K562 (cell line): ENCODE results near the gene LMO7. TPM values are rescaled to one million over a fixed set of nuclear protein-coding genes. Genes with fewer than 3 reads are reported as not detected.

Experiments used
- ATAC-seq: fragments of 200-7000 bp; cut with Tn5 transposase; 3 replicates; pipeline ENCODE4 v1.9.1; 2020; ENCODE audit warnings: moderate library complexity
- BruUV-seq: library from RNA; stranded (reverse); fragments of 400-500 nt; replicated peaks from 2 replicates; lab custom pipeline; 2021; lab: Mats Ljungman, UMichigan
- CTCF ChIA-PET: fragments of 300-600 bp; formaldehyde crosslinking; extraction: SDS; loops from one replicate; lab custom pipeline; 2021; ENCODE audit warnings: low intra/inter-chr PET ratio; lab: Yijun Ruan, JAX
- POLR2A ChIA-PET: fragments of 300-600, 350-650 bp; sonication (Branson Sonifier 250); formaldehyde crosslinking; extraction: SDS; loops from one replicate; lab custom pipeline; 2021; ENCODE audit warnings: antibody characterized with exemption, inconsistent platforms; lab: Yijun Ruan, JAX
- DNase-seq, 4 experiments: peaks; one replicate each; pipeline versions ENCODE4 v3.0.0 to v3.0.0-alpha.2; 2011 to 2018; ENCODE audit warnings: low spot score in 3 of 4, mixed read lengths in 3 of 4; ENCODE audit errors: extremely low read depth in 1 of 4
- FAIRE-seq: peaks from 2 replicates; lab custom pipeline; 2011; peaks lifted over from hg19 to GRCh38; lab: Jason Lieb, UNC
- H2AFZ ChIP-seq: 2 replicates; pipeline ENCODE4 v1.6.0; 2011; ENCODE audit warnings: low read depth, low read length, control low read depth, inconsistent platforms
- H3K27ac ChIP-seq: fragments of 200-600 bp; 3 replicates; pipeline ENCODE4 v1.8.0; 2011; ENCODE audit warnings: low read depth, mild to moderate bottlenecking, control low read depth, inconsistent platforms, low read length, moderate library complexity, mixed read lengths; ENCODE audit errors: extremely low read depth
- H3K27me3 ChIP-seq, 2 experiments: fragments of 300-600 bp in 1 of 2; 2 replicates in 1 of 2; 3 replicates in 1 of 2; pipeline versions ENCODE4 v1.6.0 to v1.8.0; 2011; ENCODE audit warnings: inconsistent platforms in 2 of 2, low read length in 2 of 2, mild to moderate bottlenecking in 1 of 2, mixed read lengths in 1 of 2, moderate library complexity in 1 of 2; ENCODE audit not compliant: control insufficient read depth in 2 of 2, insufficient read depth in 2 of 2
- H3K36me3 ChIP-seq: fragments of 300-600 bp; 3 replicates; pipeline ENCODE4 v1.8.0; 2011; ENCODE audit warnings: mild to moderate bottlenecking, low read length, inconsistent platforms; ENCODE audit not compliant: control insufficient read depth, insufficient read depth
- H3K4me1 ChIP-seq, 2 experiments: fragments of 200-600 bp in 1 of 2; replicated peaks in 1 of 2; 2 replicates in 1 of 2; 3 replicates in 1 of 2; pipeline versions ENCODE4 v1.5.1 to v1.8.0; 2011; ENCODE audit warnings: inconsistent platforms in 2 of 2, low read length in 2 of 2, mild to moderate bottlenecking in 1 of 2, mixed read lengths in 1 of 2, moderate library complexity in 1 of 2; ENCODE audit not compliant: control insufficient read depth in 2 of 2, insufficient read depth in 2 of 2
- H3K4me2 ChIP-seq: 2 replicates; pipeline ENCODE4 v1.6.1; 2011; ENCODE audit warnings: low read length, control low read depth, inconsistent platforms, mixed read lengths; ENCODE audit not compliant: insufficient read depth
- H3K4me3 ChIP-seq: fragments of 200-600 bp; sonication (generic), shearing (Covaris generic); 2 replicates; pipeline ENCODE4 v1.5.1; 2016; ENCODE audit warnings: control low read depth, inconsistent platforms
- H3K79me2 ChIP-seq: fragments of 200-600 bp; 3 replicates; pipeline ENCODE4 v1.8.0; 2011; ENCODE audit warnings: low read length, inconsistent platforms; ENCODE audit not compliant: control insufficient read depth, insufficient read depth
- H3K9ac ChIP-seq, 2 experiments: 2 replicates each; pipeline versions ENCODE4 v1.6.0 to v1.6.1; 2011; ENCODE audit warnings: low read depth in 2 of 2, low read length in 2 of 2, control low read depth in 1 of 2, inconsistent platforms in 1 of 2, mild to moderate bottlenecking in 1 of 2, mixed read lengths in 1 of 2; ENCODE audit not compliant: insufficient read depth in 1 of 2
- H3K9me1 ChIP-seq: one replicate; pipeline ENCODE4 v1.6.0; 2011; ENCODE audit warnings: inconsistent platforms, mild to moderate bottlenecking, low read length, moderate library complexity; ENCODE audit not compliant: control insufficient read depth, insufficient read depth
- H3K9me3 ChIP-seq: replicated peaks from 2 replicates; pipeline ENCODE4 v1.5.1; 2011; ENCODE audit warnings: low read depth, low read length, inconsistent platforms; ENCODE audit not compliant: control insufficient read depth, insufficient read depth
- H4K20me1 ChIP-seq: replicated peaks from 2 replicates; pipeline ENCODE4 v1.6.1; 2011; ENCODE audit warnings: low read length, inconsistent platforms, mixed read lengths; ENCODE audit not compliant: control insufficient read depth, insufficient read depth
- CCNT2 ChIP-seq: IDR thresholded peaks from 2 replicates; pipeline ENCODE4 v1.6.1; 2011; ENCODE audit warnings: borderline replicate concordance, low read depth, mild to moderate bottlenecking, moderate library complexity, mixed read lengths, low read length; ENCODE audit not compliant: insufficient read length; ENCODE audit errors: extremely low read depth
- CGGBP1 ChIP-seq: fragments of 250-450 bp; sonication (Bioruptor Pico); IDR thresholded peaks from 2 replicates; pipeline ENCODE4 v1.9.0; 2021; ENCODE audit warnings: mild to moderate bottlenecking
- HLTF ChIP-seq: fragments of 450-650 bp; IDR thresholded peaks from 2 replicates; pipeline ENCODE4 v1.6.1; 2016
- IRF2 ChIP-seq: sonication (generic); formaldehyde crosslinking; IDR thresholded peaks from 2 replicates; pipeline ENCODE4 v1.8.1; 2022; ENCODE audit warnings: mild to moderate bottlenecking, missing genetic modification reagents
- KAT8 ChIP-seq: fragments of 450-650 bp; IDR thresholded peaks from 2 replicates; pipeline ENCODE4 v1.6.1; 2016; ENCODE audit warnings: low read depth, mild to moderate bottlenecking
- MEF2A ChIP-seq: IDR thresholded peaks from 2 replicates; pipeline ENCODE4 v1.6.1; 2011; ENCODE audit warnings: low read depth, mild to moderate bottlenecking, low read length, moderate library complexity; ENCODE audit not compliant: control insufficient read depth
- NCOA6 ChIP-seq: fragments of 450-650 bp; IDR thresholded peaks from 2 replicates; pipeline ENCODE4 v1.6.1; 2017; ENCODE audit warnings: mild to moderate bottlenecking
- SMARCA4 ChIP-seq: fragments of 450-650 bp; IDR thresholded peaks from 2 replicates; pipeline ENCODE4 v1.6.1; 2016
- SMARCE1 ChIP-seq: fragments of 450-650 bp; IDR thresholded peaks from 2 replicates; pipeline ENCODE4 v1.7.1; 2016; ENCODE audit warnings: mild to moderate bottlenecking
- SREBF1 ChIP-seq: fragments of 150-350 bp; IDR thresholded peaks from 2 replicates; pipeline ENCODE4 v1.6.1; 2014; ENCODE audit warnings: antibody characterized with exemption, low read depth, low read length, borderline replicate concordance
- SRSF9 ChIP-seq: fragments of 200-400 bp; formaldehyde crosslinking; IDR thresholded peaks from 2 replicates; pipeline ENCODE4 v1.6.1; 2017; ENCODE audit warnings: low read depth, low read length, borderline replicate concordance
- ZNF175 ChIP-seq: fragments of 200-800 bp; sonication (Bioruptor generic); IDR thresholded peaks from 2 replicates; pipeline ENCODE4 v1.6.1; 2016; ENCODE audit warnings: low read depth, mild to moderate bottlenecking, missing genetic modification characterization, missing compliant biosample characterization
- ZNF184 ChIP-seq: sonication (generic); formaldehyde crosslinking; IDR thresholded peaks from 2 replicates; pipeline ENCODE4 v1.5.0; 2020; ENCODE audit warnings: missing genetic modification reagents
- ZNF830 ChIP-seq: fragments of 250-450 bp; sonication (Bioruptor Pico); IDR thresholded peaks from 2 replicates; pipeline ENCODE4 v1.5.0; 2021; ENCODE audit warnings: mild to moderate bottlenecking
- WGBS: fragments of 100-300 bp; shearing (Covaris generic); methylation state at CpG from one replicate; pipeline ENCODE4 v1.1.6; 2016; ENCODE audit warnings: low coverage, mixed read lengths; ENCODE audit not compliant: insufficient coverage; ENCODE audit errors: missing lambda C conversion rate; 5-methylcytosine and 5-hydroxymethylcytosine counted together
- in situ Hi-C: fragments of 300-500 bp; cut with MboI; formaldehyde crosslinking; loops from 4 replicates; pipeline ENCODE4 v1.15.0; 2018; ENCODE audit warnings: inconsistent platforms, mixed read lengths
- intact Hi-C: fragments of 100-400 bp; cut with micrococcal nuclease; formaldehyde crosslinking; loops from 2 replicates; pipeline ENCODE4 v1.14.2; 2022
- polyA plus RNA-seq, 8 experiments: library from polyadenylated mRNA; depleted of rRNA in 4 of 8; stranded (reverse) in 5 of 8; unstranded in 3 of 8; fragments of >200 nt; fragmentation: Nextera tagmentation in 2 of 8; fragmentation: Illumina TruSeq in 1 of 8; extraction: Ambion mirVana in 2 of 8; extraction: Trizol in 1 of 8; gene quantifications; 2 replicates each; pipeline versions ENCODE4 v1.2.1 to v1.2.3, GENCODE V29; 2011 to 2014; ENCODE audit warnings: inconsistent platforms in 1 of 8, missing spikeins in 1 of 8
- total RNA-seq, 7 experiments: library from RNA; depleted of rRNA in 6 of 7; stranded (reverse); fragments of >200 nt in 6 of 7; fragmentation: Illumina TruSeq in 2 of 7; extraction: Trizol in 2 of 7; gene quantifications; 2 replicates each; pipeline versions ENCODE4 v1.2.1 to v1.2.3, GENCODE V29; 2011 to 2021; ENCODE audit warnings: low replicate concordance in 1 of 7
- TF ChIP-seq, protein P1 (sequence below): fragments of 250-450 bp; sonication (Bioruptor Pico); IDR thresholded peaks from 2 replicates; pipeline ENCODE4 v1.8.0; 2022; ENCODE audit warnings: inconsistent platforms, mild to moderate bottlenecking, moderate library complexity, borderline replicate concordance
- TF ChIP-seq, protein P2 (sequence below): sonication (generic); formaldehyde crosslinking; IDR thresholded peaks from 2 replicates; pipeline ENCODE4 v1.8.0; 2022; ENCODE audit warnings: mild to moderate bottlenecking, low read depth, missing genetic modification reagents

Gene LMO7
- total and polyA plus RNA-seq, 9 of the 15 experiments (the other 6 are each of a cell fraction or from before 2014, with no cell fraction given) = 0.42 to 4.3 (median 1.7) TPM

- TF ChIP-seq SMARCA4 = no peak
Measured at GRCh38 chr13:75717525-75717924, 81.4 kb downstream of the LMO7 start (continued).

DNA sequence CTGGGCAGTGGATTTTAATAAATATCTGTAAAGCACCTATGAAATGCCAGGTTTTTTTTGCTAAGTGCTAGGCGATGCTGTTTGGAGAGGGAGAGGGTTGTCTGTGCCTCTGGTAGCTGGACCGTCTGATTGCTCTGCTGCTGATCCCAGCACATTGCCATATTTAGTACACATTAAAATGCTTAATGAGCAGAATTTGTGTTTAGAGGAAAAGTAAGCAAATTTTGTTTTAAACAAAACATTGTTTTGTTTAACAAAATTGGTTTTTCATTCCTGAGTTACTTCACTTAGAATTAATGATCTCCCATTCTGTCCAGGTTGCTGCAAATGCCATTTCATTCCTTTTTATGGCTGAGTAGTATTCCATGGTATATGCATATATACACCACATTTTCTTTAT, 85.2 kb downstream of the LMO7 start:
- Histone ChIP-seq H3K9me3 (no peaks in the 10 kb centered on the region), H4K20me1 (no peaks in the 10 kb centered on the region), H3K27ac (no peak overlapping the region), H3K4me1 (no peaks in the 10 kb centered on the region; a peak in 1 of 5 replicates), H3K79me2 (no peaks in the 10 kb centered on the region), H3K4me2 (no peak overlapping the region), H3K36me3 (no peaks in the 10 kb centered on the region), H3K27me3 (no peaks in the 10 kb centered on the region), H3K9me1 (no peaks in the 10 kb centered on the region), H2AFZ (no peak overlapping the region), H3K9ac (no peak overlapping the region), H3K4me3 (no peak overlapping the region)
- CTCF ChIA-PET = interaction anchor here (0.6 kb wide), 1 partner anchor 1353 kb away, joined by 3 read pairs; no protein-coding TSS in a partner anchor
- DNase-seq (no peak), ATAC-seq (no peak), FAIRE-seq (no peak)
- in situ Hi-C loops = no loop called here
- intact Hi-C loops = no loop called here
- 0% methylated on average over 1 of the region's 2 CpGs for WGBS
- POLR2A ChIA-PET = no interaction called here
- no TSS peak for BruUV-seq
- TF ChIP-seq KAT8 = no peak
- TF ChIP-seq CGGBP1 = no peak
- TF ChIP-seq CCNT2 = no peak
- TF ChIP-seq IRF2 (CRISPR knock-in tag) = no peak
- TF ChIP-seq, protein P1, sequence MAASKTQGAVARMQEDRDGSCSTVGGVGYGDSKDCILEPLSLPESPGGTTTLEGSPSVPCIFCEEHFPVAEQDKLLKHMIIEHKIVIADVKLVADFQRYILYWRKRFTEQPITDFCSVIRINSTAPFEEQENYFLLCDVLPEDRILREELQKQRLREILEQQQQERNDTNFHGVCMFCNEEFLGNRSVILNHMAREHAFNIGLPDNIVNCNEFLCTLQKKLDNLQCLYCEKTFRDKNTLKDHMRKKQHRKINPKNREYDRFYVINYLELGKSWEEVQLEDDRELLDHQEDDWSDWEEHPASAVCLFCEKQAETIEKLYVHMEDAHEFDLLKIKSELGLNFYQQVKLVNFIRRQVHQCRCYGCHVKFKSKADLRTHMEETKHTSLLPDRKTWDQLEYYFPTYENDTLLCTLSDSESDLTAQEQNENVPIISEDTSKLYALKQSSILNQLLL = no peak
- no peak for TF ChIP-seq NCOA6
- TF ChIP-seq, protein P2, sequence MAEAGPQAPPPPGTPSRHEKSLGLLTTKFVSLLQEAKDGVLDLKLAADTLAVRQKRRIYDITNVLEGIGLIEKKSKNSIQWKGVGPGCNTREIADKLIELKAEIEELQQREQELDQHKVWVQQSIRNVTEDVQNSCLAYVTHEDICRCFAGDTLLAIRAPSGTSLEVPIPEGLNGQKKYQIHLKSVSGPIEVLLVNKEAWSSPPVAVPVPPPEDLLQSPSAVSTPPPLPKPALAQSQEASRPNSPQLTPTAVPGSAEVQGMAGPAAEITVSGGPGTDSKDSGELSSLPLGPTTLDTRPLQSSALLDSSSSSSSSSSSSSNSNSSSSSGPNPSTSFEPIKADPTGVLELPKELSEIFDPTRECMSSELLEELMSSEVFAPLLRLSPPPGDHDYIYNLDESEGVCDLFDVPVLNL (CRISPR knock-in tag) = no peak
- TF ChIP-seq ZNF184 = no peak
- no peak for TF ChIP-seq SMARCE1
- no peak for TF ChIP-seq ZNF830 (CRISPR knock-in tag)
- TF ChIP-seq SREBF1 = no peak
- TF ChIP-seq SRSF9 = no peak
- no peak for TF ChIP-seq HLTF
- TF ChIP-seq ZNF175 (CRISPR knock-in tag) = no peak
- no peak for TF ChIP-seq MEF2A
